Ishikawa (cell line): Measurements from ENCODE around the gene RBMS3.

ENCODE experiments used
- EP300 ChIP-seq: IDR thresholded peaks from 2 replicates; pipeline ENCODE4 v1.6.1; 2012; ENCODE audit warnings: borderline replicate concordance
- RAD21 ChIP-seq: IDR thresholded peaks from 2 replicates; pipeline ENCODE4 v1.6.1; 2012; ENCODE audit warnings: low read depth
- ZBTB7A ChIP-seq: IDR thresholded peaks from 2 replicates; pipeline ENCODE4 v1.6.1; 2012; ENCODE audit warnings: low read depth
- TF ChIP-seq, protein P1 (sequence below): IDR thresholded peaks from 2 replicates; pipeline ENCODE4 v1.6.1; 2012

DNA sequence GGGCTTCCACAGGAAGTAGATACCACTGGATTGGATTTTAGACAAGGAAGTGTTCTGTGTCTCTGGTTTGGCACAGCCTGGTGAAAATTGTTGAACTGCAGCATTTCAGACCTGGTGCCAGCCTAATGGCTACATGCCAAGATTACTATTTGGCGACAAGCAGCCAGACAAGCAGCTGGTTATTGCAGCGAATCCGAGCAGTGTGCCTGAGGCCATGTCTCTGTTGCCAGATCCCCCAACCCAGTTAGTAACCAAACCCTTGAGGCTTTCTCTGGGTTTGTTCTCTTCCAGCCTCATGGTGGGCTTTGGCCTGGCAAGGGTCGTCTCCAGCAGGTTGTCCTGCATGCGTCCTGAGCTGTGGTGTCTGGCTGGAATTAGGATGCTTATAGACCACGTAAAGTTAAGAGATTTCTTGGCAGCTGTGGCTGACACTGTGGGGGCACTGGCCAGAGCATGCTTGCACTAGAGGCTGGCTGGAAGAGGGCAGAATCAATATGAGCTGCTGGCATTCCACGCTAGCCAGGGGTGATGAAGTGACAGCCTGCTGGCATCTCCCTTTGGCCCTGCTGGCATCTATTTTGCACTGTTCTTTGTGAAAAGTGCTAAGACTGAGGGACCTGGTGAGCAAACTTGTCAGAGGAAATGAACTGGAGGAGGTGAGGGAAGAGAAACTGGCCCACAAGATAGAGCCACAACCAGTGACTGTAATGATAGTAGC, 172.6 kb downstream of the RBMS3 start:
- TF ChIP-seq RAD21 (peak; percentile 3; the same call in 1 of the 2 replicates), EP300 (peak; percentile 80; the same call in 1 of the 2 replicates), ZBTB7A (peak; percentile 41; the same call in 1 of the 2 replicates)
- TF ChIP-seq, protein P1, sequence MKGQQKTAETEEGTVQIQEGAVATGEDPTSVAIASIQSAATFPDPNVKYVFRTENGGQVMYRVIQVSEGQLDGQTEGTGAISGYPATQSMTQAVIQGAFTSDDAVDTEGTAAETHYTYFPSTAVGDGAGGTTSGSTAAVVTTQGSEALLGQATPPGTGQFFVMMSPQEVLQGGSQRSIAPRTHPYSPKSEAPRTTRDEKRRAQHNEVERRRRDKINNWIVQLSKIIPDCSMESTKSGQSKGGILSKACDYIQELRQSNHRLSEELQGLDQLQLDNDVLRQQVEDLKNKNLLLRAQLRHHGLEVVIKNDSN = no peak
